ENCODE data around the gene SORBS2.

The SORBS2 gene

DNA sequence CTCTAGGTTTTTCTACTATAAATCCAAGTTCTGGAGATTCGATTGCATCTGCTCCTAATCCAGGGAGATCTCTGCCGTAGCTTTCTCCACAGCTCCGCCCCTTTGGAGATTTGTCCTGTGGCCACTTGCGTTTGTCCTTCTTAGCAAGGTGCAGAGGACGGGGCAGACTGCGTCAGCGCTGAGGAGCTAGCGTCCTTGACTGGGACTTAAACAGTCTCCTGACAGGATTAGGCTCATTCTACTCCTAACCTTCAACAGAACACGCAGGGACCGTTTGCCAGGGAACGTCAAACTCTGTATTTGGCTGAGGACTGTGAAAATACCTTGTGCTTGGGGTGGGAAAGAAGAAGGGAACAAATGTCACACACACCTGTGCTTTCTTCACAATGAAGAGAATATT lies 38.6 kb downstream of the SORBS2 start:
- no peak for DNase-seq (ENCODE audit: low read depth, low spot score)

DNA sequence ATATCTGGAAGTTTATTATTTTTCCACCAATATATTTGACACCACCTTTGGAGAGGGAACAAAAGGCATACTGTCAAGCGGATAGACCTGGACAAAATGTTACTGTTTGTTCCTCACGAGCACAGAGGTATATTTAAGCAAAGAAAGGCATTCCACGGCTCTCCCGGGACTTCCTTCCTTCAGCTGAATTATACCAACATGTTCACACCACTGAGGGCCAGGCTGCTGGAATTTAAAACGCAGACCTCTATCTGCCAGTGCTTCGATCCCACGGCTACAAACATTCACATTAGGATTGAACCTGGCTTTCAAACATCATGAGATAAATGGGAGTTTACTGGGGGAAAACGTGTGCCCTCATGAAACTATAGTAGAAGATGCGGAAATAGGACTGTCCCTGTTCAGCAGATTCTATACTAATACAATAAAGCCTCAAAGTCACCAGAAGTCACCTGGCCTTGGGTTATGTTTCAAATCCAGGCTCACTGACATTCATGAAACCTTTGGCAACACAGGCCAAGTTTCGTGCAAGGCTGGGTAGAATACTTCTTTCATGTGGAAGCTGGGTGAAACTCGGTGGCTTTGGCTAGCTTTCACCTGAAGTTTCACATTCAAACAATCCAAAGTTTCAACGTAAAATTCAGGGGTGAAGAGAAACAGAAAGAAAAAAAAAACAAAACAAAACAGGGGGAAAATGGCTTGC lies 39.5 kb downstream of the SORBS2 start:
- no peak for DNase-seq (ENCODE audit: low read depth, low spot score)

DNA sequence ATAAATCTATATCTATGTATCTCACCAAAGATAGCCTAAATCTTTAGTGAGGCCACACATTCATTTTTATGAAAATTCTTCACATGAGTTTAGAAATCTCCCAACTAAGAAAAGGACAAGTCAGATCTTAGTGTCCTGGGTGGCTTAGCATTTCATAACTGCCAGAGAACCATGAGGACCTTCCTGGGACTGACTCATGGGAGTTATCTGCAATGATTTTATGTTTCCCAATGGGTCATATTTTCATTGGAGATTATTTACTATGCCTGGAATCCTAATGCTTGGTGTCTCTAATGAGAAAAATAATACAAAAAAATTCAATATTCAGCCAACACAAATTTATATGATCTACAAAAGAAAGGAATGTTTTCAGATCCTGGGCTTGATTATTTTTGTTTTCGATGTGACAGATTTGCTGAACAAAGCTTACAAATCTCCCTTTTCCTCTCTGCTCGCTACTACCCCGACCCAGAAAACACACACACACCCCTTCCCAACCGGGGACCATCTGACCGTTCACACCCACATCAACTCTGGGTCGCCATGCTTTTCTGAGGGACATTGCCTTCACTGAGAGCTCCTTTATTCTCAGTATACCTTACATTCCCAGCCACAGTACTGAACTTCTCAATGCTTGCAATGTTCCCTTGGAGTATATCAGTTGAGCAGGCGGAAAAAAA lies 40.1 kb downstream of the SORBS2 start:
- DNase-seq (ENCODE audit: low read depth, low spot score) = no peak

DNA sequence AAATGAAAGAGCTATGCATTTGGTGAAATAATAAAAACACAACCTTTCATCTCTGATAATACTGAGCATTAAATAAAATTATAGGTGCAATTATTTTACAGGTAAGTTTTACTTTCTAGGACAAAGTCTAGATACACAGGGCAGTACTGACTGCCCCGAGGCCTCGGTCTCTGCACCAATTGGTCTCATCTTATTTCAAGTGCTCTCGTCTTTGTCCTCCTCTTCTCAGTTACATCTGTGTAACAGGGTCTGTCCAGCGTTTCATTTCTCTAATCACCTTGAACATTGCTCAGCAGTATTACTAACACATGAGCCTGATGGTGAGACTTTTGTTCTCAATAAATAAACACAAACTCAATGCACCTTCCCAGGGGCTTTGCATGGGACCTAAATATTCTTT lies 44.5 kb downstream of the SORBS2 start:
- DNase-seq (ENCODE audit: low read depth, low spot score) = no peak

GRCh38 chr4:185764876-185765275 lies 47.1 kb downstream of the SORBS2 start:
- no peak for DNase-seq (ENCODE audit: low read depth, low spot score)

GRCh38 chr4:185761352-185762235 lies 50.4 kb downstream of the SORBS2 start:
- DNase-seq (ENCODE audit: low read depth, low spot score) = no peak

DNA sequence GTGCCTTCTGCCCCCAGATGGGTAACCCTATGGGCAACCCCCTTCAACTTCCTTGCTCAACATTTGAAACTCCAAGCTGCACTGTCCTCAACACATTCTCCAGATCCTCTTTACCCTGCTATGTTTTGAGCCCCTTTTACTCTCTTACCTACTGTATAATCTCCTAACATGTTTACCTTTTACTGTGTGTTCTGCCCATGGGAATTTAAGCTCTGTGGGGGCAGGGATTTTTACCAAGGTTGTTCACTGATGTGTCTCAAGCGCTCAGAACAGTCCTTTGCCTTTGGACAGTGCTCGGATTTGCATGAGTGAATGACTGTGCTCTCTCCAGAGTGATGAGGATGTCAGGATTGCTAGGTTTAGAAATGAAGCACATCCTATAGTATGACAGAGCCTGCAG lies 53.2 kb downstream of the SORBS2 start:
- DNase-seq (ENCODE audit: low read depth, low spot score) = no peak

DNA sequence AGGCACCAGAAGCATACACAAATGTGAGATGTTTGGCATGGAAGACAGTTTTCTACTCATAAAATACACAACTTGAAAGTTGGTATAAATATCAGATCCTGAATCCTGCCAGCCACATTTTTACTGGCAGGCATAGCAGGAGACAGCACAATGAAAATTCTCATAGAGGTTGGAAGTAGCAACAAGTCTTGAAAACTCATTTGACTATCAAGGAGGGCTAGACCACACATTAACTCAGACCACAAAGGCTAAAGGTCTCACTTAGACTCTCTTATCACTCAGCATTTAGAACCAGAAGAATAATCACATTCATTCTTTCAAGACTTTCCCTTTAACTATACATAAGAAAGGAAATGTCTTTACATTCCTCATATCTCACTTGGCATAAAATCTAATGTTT lies 56.5 kb downstream of the SORBS2 start:
- DNase-seq (ENCODE audit: low read depth, low spot score) = no peak

DNA sequence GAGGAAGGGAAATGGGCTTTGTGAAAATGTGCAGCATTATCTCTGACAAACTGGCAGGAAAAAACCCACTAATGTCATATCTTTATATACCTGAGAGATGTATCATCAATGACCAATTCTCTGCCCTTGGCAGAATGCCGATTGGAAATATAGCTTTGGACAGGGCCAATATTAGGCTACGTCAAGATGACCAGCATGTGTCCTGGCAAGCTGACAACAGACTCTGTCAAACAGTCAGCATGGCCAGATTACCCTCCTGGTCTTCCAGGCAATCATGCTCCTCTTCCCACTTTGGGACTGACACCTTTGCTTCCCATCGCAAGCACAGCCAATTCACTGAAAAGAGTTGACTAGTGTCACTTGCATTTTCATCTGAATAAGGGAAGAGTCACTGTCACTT lies 57.0 kb downstream of the SORBS2 start:
- no peak for DNase-seq (ENCODE audit: low read depth, low spot score)

- no peak for DNase-seq (ENCODE audit: low read depth, low spot score)
Observed at GRCh38 chr4:185752872-185753271, 59.1 kb downstream of the SORBS2 start.

DNA sequence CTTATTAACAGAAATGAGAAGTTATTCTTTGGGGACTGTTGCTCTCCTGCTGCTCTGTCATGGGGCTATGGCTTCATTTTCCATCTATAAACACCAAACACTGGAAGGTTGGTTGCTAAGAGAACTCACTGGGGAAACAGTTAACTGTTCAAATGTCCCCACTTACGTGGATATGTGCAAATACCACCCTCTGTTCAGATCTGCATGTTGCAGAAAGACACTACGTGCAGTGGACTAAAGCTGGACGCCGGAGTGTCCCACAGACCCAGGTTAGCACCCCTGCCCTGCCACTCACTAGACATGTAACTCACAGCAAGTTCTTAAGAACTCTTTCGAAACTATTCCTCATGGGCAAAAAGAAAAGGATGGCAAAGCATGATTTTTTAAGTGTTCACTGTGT lies 62.1 kb downstream of the SORBS2 start:
- no peak for DNase-seq (ENCODE audit: low read depth, low spot score)

- DNase-seq (ENCODE audit: low read depth, low spot score) = no peak
Observed at GRCh38 chr4:185748901-185749390, 63.0 kb downstream of the SORBS2 start.

DNA sequence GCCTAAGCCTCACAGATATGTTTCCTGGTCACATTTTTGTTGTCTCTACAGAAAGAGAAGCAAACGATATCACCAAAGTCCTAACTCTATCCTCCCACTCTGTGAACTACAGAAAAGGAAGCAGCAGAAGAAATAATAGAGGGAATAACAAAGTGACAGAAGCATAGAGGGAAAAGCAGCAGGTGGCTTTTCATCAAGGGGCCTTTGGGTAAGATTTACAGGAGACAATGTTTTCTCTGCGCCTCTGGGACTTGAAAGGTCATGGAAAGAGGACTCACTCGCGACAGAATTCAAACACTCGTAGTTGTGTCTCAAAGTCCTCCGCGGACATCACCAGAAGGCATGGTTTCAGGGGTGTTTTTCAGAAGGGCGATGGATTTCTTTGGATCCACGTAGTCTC lies 66.1 kb downstream of the SORBS2 start:
- no peak for DNase-seq (ENCODE audit: low read depth, low spot score)

DNA sequence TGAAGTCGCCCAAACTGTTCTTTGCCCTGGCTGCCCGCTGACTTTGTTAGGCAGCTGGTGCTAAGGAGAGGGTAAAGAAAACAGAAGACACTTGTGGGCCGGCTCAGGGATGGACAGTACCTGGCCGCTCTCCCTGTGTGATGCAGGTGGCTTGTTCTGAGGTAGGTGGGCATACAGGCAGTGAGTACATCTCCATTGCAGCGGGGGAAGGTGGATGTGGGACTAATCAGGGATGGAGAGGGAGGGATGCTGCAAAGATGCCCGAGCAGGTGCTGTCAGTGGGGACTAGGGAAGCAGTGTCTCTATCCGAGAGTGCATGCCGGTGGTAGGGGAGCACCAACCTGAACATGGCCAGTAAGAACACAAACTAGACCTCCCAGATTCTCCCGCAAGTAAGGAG lies 67.0 kb downstream of the SORBS2 start:
- no peak for DNase-seq (ENCODE audit: low read depth, low spot score)

DNA sequence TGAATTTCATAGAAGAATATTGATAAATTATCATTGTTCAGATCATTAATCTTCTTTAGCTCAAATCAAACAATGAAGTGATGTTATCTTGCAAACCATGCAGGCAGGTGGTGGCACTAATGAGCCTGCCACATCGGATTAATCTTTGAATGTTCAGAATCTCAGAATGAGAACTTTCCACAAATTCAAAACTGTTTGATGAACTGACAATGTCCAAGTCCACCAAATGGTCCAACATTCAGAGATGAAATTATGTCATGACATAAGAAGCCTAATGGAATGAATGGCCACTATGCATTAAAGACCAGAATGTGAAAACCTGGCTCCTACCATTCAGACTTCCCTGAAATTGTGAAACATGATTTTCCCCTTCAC lies 67.5 kb downstream of the SORBS2 start:
- DNase-seq (ENCODE audit: low read depth, low spot score) = no peak

- no peak for DNase-seq (ENCODE audit: low read depth, low spot score)
Observed at GRCh38 chr4:185743722-185744487, 68.1 kb downstream of the SORBS2 start.

DNA sequence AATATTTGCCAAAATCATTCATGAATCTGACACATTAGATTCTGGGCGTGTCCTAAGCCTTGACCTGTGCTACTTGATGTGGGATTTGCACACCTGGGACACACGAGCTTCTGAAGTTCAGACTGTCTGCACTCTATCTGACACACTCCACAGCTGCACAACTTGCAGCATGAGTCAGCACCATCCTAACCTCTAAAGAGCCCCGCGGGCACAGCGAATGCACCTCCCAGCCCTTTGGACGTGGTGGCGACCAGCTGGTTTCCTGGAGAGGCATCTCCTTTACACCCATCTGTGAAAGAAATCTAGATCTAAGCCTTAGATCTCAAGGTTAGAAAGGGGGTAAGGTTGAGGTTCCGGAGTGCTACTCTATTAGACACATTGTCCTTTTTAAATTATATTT lies 69.2 kb downstream of the SORBS2 start:
- DNase-seq (ENCODE audit: low read depth, low spot score) = no peak

DNA sequence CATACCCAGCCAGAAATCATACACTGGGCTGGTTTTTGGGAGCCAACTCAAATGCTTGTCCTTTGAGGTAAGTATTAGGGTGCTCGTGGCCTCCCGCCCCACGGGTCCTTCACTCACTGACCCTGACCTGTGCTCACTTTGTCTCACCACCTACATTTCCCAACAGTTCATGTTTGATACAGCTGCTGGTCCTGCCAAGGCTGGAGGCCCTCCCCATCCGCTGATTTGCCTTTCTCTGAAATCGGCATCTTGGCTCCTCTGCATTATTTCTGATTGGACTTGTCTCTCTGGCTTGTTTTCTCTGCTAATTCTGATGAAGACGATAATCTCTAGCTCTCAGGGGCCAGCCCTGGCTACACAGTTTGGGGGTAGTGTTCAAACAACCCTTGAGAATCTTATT lies 70.2 kb downstream of the SORBS2 start:
- DNase-seq (ENCODE audit: low read depth, low spot score) = no peak

DNA sequence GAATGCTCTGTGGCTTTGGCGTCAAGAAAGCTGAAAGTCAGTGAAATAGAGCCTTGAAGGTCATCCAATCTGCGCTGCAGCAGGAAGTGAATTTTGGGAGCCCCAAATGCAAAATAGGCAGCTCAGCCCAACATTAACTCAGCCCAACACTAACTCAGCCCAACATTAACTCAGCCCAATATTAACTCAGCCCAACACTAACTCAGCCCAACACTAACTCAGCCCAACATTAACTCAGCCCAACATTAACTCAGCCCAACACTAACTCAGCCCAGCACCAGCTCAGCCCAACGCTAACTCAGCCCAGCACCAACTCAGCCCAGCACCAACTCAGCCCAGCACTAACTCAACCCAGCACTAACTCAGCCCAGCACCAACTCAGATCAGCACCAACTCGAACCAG lies 71.5 kb downstream of the SORBS2 start:
- DNase-seq (ENCODE audit: low read depth, low spot score) = no peak

- no peak for DNase-seq (ENCODE audit: low read depth, low spot score)
Observed at GRCh38 chr4:185738820-185739219, 73.2 kb downstream of the SORBS2 start.

- DNase-seq (ENCODE audit: low read depth, low spot score) = no peak
Observed at GRCh38 chr4:185738038-185738552, 73.9 kb downstream of the SORBS2 start.

Data from activated naive CD8-positive, alpha-beta T cell treated with anti-CD3 and anti-CD28 coated beads, Interleukin-2, amount 50 U/mL, for 16 hours (primary cell).